ENCODE data around the gene MAP3K9.

The MAP3K9 gene

GRCh38 chr14:70830998-70831781 lies 21.9 kb upstream of the MAP3K9 start:
- no peak overlapping the region for H3K27ac Mint-ChIP-seq
- H3K27me3 Mint-ChIP-seq (ENCODE audit: low read depth) = no peaks in the 10 kb centered on the region
- peaks cover 17% of the 10 kb centered on the region for H3K9me3 Mint-ChIP-seq
- no peak overlapping the region for H3K4me3 Mint-ChIP-seq
- peaks cover 4% of the 10 kb centered on the region for H3K4me1 Mint-ChIP-seq (ENCODE audit: low read depth)
- peaks cover 3% of the 10 kb centered on the region for H3K36me3 Mint-ChIP-seq (ENCODE audit: low read depth)

GRCh38 chr14:70828188-70828587 lies 18.9 kb upstream of the MAP3K9 start:
- Mint-ChIP-seq H3K4me3 (no peak overlapping the region), H3K27ac (no peak overlapping the region), H3K9me3 (no peaks in the 10 kb centered on the region), H3K36me3 (ENCODE audit: low read depth) (no peaks in the 10 kb centered on the region), H3K4me1 (ENCODE audit: low read depth) (peaks cover 6% of the 10 kb centered on the region), H3K27me3 (ENCODE audit: low read depth) (peaks cover 15% of the 10 kb centered on the region)

- Mint-ChIP-seq H3K4me1 (ENCODE audit: low read depth) (peaks cover 9% of the 10 kb centered on the region), H3K27ac (no peak overlapping the region), H3K36me3 (ENCODE audit: low read depth) (no peaks in the 10 kb centered on the region), H3K27me3 (ENCODE audit: low read depth) (peaks cover 19% of the 10 kb centered on the region), H3K4me3 (no peak overlapping the region), H3K9me3 (no peaks in the 10 kb centered on the region)
Observed at GRCh38 chr14:70827752-70828151, 18.4 kb upstream of the MAP3K9 start.

- no peak overlapping the region for H3K27ac Mint-ChIP-seq
- H3K4me1 Mint-ChIP-seq (ENCODE audit: low read depth) = peaks cover 9% of the 10 kb centered on the region
- H3K9me3 Mint-ChIP-seq = no peaks in the 10 kb centered on the region
- no peaks in the 10 kb centered on the region for H3K36me3 Mint-ChIP-seq (ENCODE audit: low read depth)
- peaks cover 19% of the 10 kb centered on the region for H3K27me3 Mint-ChIP-seq (ENCODE audit: low read depth)
- H3K4me3 Mint-ChIP-seq = no peak overlapping the region
Observed at GRCh38 chr14:70827347-70827746, 18.0 kb upstream of the MAP3K9 start.

- Mint-ChIP-seq H3K27ac (no peak overlapping the region), H3K27me3 (ENCODE audit: low read depth) (peaks cover 19% of the 10 kb centered on the region), H3K36me3 (ENCODE audit: low read depth) (no peaks in the 10 kb centered on the region), H3K4me3 (peak overlapping the region; percentile 85), H3K4me1 (ENCODE audit: low read depth) (peaks cover 12% of the 10 kb centered on the region), H3K9me3 (no peaks in the 10 kb centered on the region)
Observed at GRCh38 chr14:70823281-70823680, 14.0 kb upstream of the MAP3K9 start.

- Mint-ChIP-seq H3K4me3 (peak overlapping the region; percentile 85), H3K36me3 (ENCODE audit: low read depth) (no peaks in the 10 kb centered on the region), H3K4me1 (ENCODE audit: low read depth) (peaks cover 17% of the 10 kb centered on the region), H3K9me3 (no peaks in the 10 kb centered on the region), H3K27me3 (ENCODE audit: low read depth) (peaks cover 19% of the 10 kb centered on the region), H3K27ac (peak overlapping the region; percentile 46)
Observed at GRCh38 chr14:70822530-70823185, 13.3 kb upstream of the MAP3K9 start.

- no peaks in the 10 kb centered on the region for H3K36me3 Mint-ChIP-seq (ENCODE audit: low read depth)
- no peaks in the 10 kb centered on the region for H3K9me3 Mint-ChIP-seq
- peaks cover 20% of the 10 kb centered on the region for H3K4me1 Mint-ChIP-seq (ENCODE audit: low read depth)
- H3K27ac Mint-ChIP-seq = peak overlapping the region; percentile 46
- peak overlapping the region; percentile 85 for H3K4me3 Mint-ChIP-seq
- peaks cover 19% of the 10 kb centered on the region for H3K27me3 Mint-ChIP-seq (ENCODE audit: low read depth)
Observed at GRCh38 chr14:70821584-70822529, 12.5 kb upstream of the MAP3K9 start.

GRCh38 chr14:70816525-70816924 lies 7.2 kb upstream of the MAP3K9 start:
- no peaks in the 10 kb centered on the region for H3K36me3 Mint-ChIP-seq (ENCODE audit: low read depth)
- H3K27me3 Mint-ChIP-seq (ENCODE audit: low read depth) = no peaks in the 10 kb centered on the region
- H3K4me3 Mint-ChIP-seq = no peak overlapping the region
- H3K27ac Mint-ChIP-seq = no peak overlapping the region
- H3K4me1 Mint-ChIP-seq (ENCODE audit: low read depth) = peaks cover 15% of the 10 kb centered on the region
- no peaks in the 10 kb centered on the region for H3K9me3 Mint-ChIP-seq

GRCh38 chr14:70814466-70814865 lies 5.2 kb upstream of the MAP3K9 start:
- Mint-ChIP-seq H3K36me3 (ENCODE audit: low read depth) (no peaks in the 10 kb centered on the region), H3K27ac (no peak overlapping the region), H3K27me3 (ENCODE audit: low read depth) (no peaks in the 10 kb centered on the region), H3K4me1 (ENCODE audit: low read depth) (peaks cover 12% of the 10 kb centered on the region), H3K4me3 (no peak overlapping the region), H3K9me3 (no peaks in the 10 kb centered on the region)

GRCh38 chr14:70812124-70812818 lies 3.0 kb upstream of the MAP3K9 start:
- Mint-ChIP-seq H3K4me3 (no peak overlapping the region), H3K27me3 (ENCODE audit: low read depth) (peaks cover 6% of the 10 kb centered on the region), H3K9me3 (no peaks in the 10 kb centered on the region), H3K36me3 (ENCODE audit: low read depth) (peaks cover 2% of the 10 kb centered on the region), H3K27ac (no peak overlapping the region), H3K4me1 (ENCODE audit: low read depth) (peaks cover 3% of the 10 kb centered on the region)

GRCh38 chr14:70811578-70811977 lies 2.3 kb upstream of the MAP3K9 start:
- peaks cover 11% of the 10 kb centered on the region for H3K27me3 Mint-ChIP-seq (ENCODE audit: low read depth)
- H3K36me3 Mint-ChIP-seq (ENCODE audit: low read depth) = peaks cover 2% of the 10 kb centered on the region
- no peak overlapping the region for H3K4me3 Mint-ChIP-seq
- H3K27ac Mint-ChIP-seq = no peak overlapping the region
- peaks cover 6% of the 10 kb centered on the region for H3K4me1 Mint-ChIP-seq (ENCODE audit: low read depth)
- no peaks in the 10 kb centered on the region for H3K9me3 Mint-ChIP-seq

GRCh38 chr14:70811050-70811449 lies 1.7 kb upstream of the MAP3K9 start:
- H3K27me3 Mint-ChIP-seq (ENCODE audit: low read depth) = peaks cover 17% of the 10 kb centered on the region
- H3K36me3 Mint-ChIP-seq (ENCODE audit: low read depth) = peaks cover 2% of the 10 kb centered on the region
- peaks cover 6% of the 10 kb centered on the region for H3K4me1 Mint-ChIP-seq (ENCODE audit: low read depth)
- H3K4me3 Mint-ChIP-seq = no peak overlapping the region
- no peaks in the 10 kb centered on the region for H3K9me3 Mint-ChIP-seq
- no peak overlapping the region for H3K27ac Mint-ChIP-seq

GRCh38 chr14:70810621-70811020 lies 1.3 kb upstream of the MAP3K9 start:
- H3K36me3 Mint-ChIP-seq (ENCODE audit: low read depth) = peaks cover 2% of the 10 kb centered on the region
- peaks cover 18% of the 10 kb centered on the region for H3K27me3 Mint-ChIP-seq (ENCODE audit: low read depth)
- H3K4me3 Mint-ChIP-seq = no peak overlapping the region
- no peaks in the 10 kb centered on the region for H3K9me3 Mint-ChIP-seq
- no peak overlapping the region for H3K27ac Mint-ChIP-seq
- peaks cover 6% of the 10 kb centered on the region for H3K4me1 Mint-ChIP-seq (ENCODE audit: low read depth)
